ENCODE measurements around the gene ANKLE1. TPM values are rescaled to one million over a fixed set of nuclear protein-coding genes. Genes with fewer than 3 reads are reported as not detected.
"Not testable (repeated sequence)": the region's sequence is repeated elsewhere in the genome, so short reads cannot be mapped to it uniquely, and the experiment has no call there.

The ANKLE1 gene
- total and polyA plus RNA-seq, 2 experiments from 2014 or later: 0.31 to 0.54 TPM

DNA sequence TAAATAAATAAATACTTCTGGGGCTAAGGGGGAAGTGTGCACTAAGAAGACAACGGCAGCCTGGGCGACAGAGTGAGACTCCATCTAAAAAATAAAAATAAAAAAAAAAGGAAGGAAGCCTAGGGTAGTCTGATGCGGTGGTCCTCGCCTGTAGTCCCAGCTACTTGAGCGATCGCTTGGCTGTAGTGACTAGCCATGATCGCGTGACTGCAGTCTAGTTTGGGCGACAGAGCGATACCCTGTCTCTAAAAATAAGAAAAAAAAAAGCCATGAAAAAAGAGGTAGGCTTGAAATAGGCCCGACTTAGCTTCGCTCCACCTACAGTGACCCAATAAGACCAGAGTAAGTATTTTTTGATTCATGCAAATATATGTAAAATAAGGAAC, 15.1 kb upstream of the ANKLE1 start:
- Histone ChIP-seq H3K36me3 (ENCODE audit: low read depth) (0 out of 2 replicates have a peak, but pooled peaks cover 4% of the 10 kb centered on the region), H2AFZ (peak overlapping the region; percentile 65), H3K79me2 (ENCODE audit: insufficient read depth) (peaks cover 30% of the 10 kb centered on the region), H3K9me3 (ENCODE audit: low read depth) (no peaks in the 10 kb centered on the region), H3K27me3 (replicated peaks; ENCODE audit: insufficient read depth) (no peaks in the 10 kb centered on the region), H4K20me1 (ENCODE audit: insufficient read depth) (no peaks in the 10 kb centered on the region), H3K4me3 (no peak overlapping the region), H3K9me2 (ENCODE audit: insufficient read depth) (no peaks in the 10 kb centered on the region), H3K4me2 (ENCODE audit: unreplicated experiment) (no peak overlapping the region), H3K4me1 (ENCODE audit: insufficient read depth) (peaks cover 6% of the 10 kb centered on the region), H3K27ac (no peak overlapping the region), H3K9ac (no peak overlapping the region), H3F3A (ENCODE audit: insufficient read depth) (peaks cover 7% of the 10 kb centered on the region)
- TF ChIP-seq EZH2phosphoT487 (IDR thresholded peaks at IDR 0.05; ENCODE audit: insufficient read depth, low read depth) (no peak), EZH2 (IDR thresholded peaks at IDR 0.05; ENCODE audit: insufficient read depth, poor library complexity, severe bottlenecking) (no peak)
- in situ Hi-C loops (cut with MboI): no loop called here
- DNase-seq: no peak
- 75 to 76% methylated on average over 12 of the region's 12 CpGs for WGBS, 2 experiments (ENCODE audit: low coverage in 1 of 2, low lambda C conversion rate in 2 of 2, missing lambda C conversion rate in 2 of 2)

- 0 to 1% methylated on average over 27 of the region's 27 CpGs for WGBS, 2 experiments (ENCODE audit: low coverage in 1 of 2, low lambda C conversion rate in 2 of 2, missing lambda C conversion rate in 2 of 2)
- H3K4me3 ChIP-seq: peak within 1 kb of the TSS; percentile 96
- peaks cover 6% of the 10 kb centered on the region for H3K4me1 ChIP-seq (ENCODE audit: insufficient read depth)
- no peak for TF ChIP-seq EZH2 (IDR thresholded peaks at IDR 0.05; ENCODE audit: insufficient read depth, poor library complexity, severe bottlenecking)
- no peak for TF ChIP-seq EZH2phosphoT487 (IDR thresholded peaks at IDR 0.05; ENCODE audit: insufficient read depth, low read depth)
- in situ Hi-C loops (cut with MboI): no loop called here
- H3K27ac ChIP-seq: peak within 1 kb of the TSS; percentile 68
- H3K79me2 ChIP-seq (ENCODE audit: insufficient read depth): peaks cover 30% of the 10 kb centered on the region
- H2AFZ ChIP-seq: peak within 1 kb of the TSS; percentile 96
- peak within 1 kb of the TSS; percentile 88 for H3K9ac ChIP-seq
- H3K4me2 ChIP-seq (ENCODE audit: unreplicated experiment): peak within 1 kb of the TSS; percentile 97
- 0 out of 2 replicates have a peak, but pooled peaks cover 4% of the 10 kb centered on the region for H3K36me3 ChIP-seq (ENCODE audit: low read depth)
- DNase-seq: peak; percentile 98
- no peaks in the 10 kb centered on the region for H3K9me3 ChIP-seq (ENCODE audit: low read depth)
- H3F3A ChIP-seq (ENCODE audit: insufficient read depth): peaks cover 7% of the 10 kb centered on the region
- no peaks in the 10 kb centered on the region for H3K27me3 ChIP-seq (replicated peaks; ENCODE audit: insufficient read depth)
- H4K20me1 ChIP-seq (ENCODE audit: insufficient read depth): no peaks in the 10 kb centered on the region
- H3K9me2 ChIP-seq (ENCODE audit: insufficient read depth): no peaks in the 10 kb centered on the region
These were observed 14.5 kb upstream of the ANKLE1 start, which contains the start of gene BABAM1 for GRCh38 chr19:17266975-17267788. BABAM1 (plus strand) TSS chr19:17267443; CDS start chr19:17268807, 1,364 bp downstream.

DNA sequence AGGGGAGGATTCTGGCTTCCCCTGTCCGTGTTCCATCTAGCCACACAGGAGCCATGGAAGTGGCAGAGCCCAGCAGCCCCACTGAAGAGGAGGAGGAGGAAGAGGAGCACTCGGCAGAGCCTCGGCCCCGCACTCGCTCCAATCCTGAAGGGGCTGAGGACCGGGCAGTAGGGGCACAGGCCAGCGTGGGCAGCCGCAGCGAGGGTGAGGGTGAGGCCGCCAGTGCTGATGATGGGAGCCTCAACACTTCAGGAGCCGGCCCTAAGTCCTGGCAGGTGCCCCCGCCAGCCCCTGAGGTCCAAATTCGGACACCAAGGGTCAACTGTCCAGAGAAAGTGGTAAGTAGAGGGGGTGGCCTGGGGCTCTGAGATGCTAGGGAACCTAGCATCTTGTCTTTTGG, 12.9 kb upstream of the ANKLE1 start:
- peaks cover 6% of the 10 kb centered on the region for H3K4me1 ChIP-seq (ENCODE audit: insufficient read depth)
- in situ Hi-C loops (cut with MboI): no loop called here
- H3K36me3 ChIP-seq (ENCODE audit: low read depth): peaks cover 11% of the 10 kb centered on the region; the same call in 1 of the 2 replicates
- peak overlapping the region; percentile 68 for H3K27ac ChIP-seq
- peak overlapping the region; percentile 97 for H3K4me2 ChIP-seq (ENCODE audit: unreplicated experiment)
- no peak for DNase-seq
- WGBS, 2 experiments (ENCODE audit: low coverage in 1 of 2, low lambda C conversion rate in 2 of 2, missing lambda C conversion rate in 2 of 2): 88 to 90% methylated on average over 13 of the region's 13 CpGs
- no peaks in the 10 kb centered on the region for H3K9me3 ChIP-seq (ENCODE audit: low read depth)
- peaks cover 7% of the 10 kb centered on the region for H3F3A ChIP-seq (ENCODE audit: insufficient read depth)
- no peaks in the 10 kb centered on the region for H4K20me1 ChIP-seq (ENCODE audit: insufficient read depth)
- peak overlapping the region; percentile 88 for H3K9ac ChIP-seq
- H3K9me2 ChIP-seq (ENCODE audit: insufficient read depth): no peaks in the 10 kb centered on the region
- H3K27me3 ChIP-seq (replicated peaks; ENCODE audit: insufficient read depth): no peaks in the 10 kb centered on the region
- H2AFZ ChIP-seq: no peak overlapping the region
- TF ChIP-seq EZH2 (IDR thresholded peaks at IDR 0.05; ENCODE audit: insufficient read depth, poor library complexity, severe bottlenecking) (no peak), EZH2phosphoT487 (IDR thresholded peaks at IDR 0.05; ENCODE audit: insufficient read depth, low read depth) (no peak)
- H3K79me2 ChIP-seq (ENCODE audit: insufficient read depth): peaks cover 30% of the 10 kb centered on the region
- peak overlapping the region; percentile 96; the same call in 1 of the 2 replicates for H3K4me3 ChIP-seq

DNA sequence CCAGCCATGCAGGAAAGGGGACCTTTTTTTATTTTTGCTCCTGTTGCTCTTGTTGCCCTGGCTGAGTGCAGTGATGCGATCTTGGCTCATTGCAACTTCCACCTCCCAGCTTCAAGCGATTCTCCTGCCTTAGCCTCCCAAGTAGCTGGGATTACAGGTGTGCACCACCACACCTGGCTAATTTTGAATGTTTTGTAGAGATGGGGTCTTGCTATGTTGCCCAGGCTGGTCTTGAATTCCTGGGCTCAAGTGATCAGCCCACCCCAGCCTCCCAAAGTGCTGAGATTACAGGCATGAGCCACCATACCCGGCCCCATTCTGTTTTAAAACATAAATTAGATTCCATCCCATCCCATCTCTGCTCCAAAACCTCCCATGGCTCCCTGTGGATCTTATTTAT, 6.8 kb upstream of the ANKLE1 start:
- not testable (repeated sequence) for H3K4me1 ChIP-seq (ENCODE audit: insufficient read depth); H3K9me2 ChIP-seq (ENCODE audit: insufficient read depth); H3K9me3 ChIP-seq (ENCODE audit: low read depth); H3K27ac ChIP-seq; H3K4me2 ChIP-seq (ENCODE audit: unreplicated experiment); H3K4me3 ChIP-seq; H3K79me2 ChIP-seq (ENCODE audit: insufficient read depth); H3F3A ChIP-seq (ENCODE audit: insufficient read depth); H3K27me3 ChIP-seq (replicated peaks; ENCODE audit: insufficient read depth); H3K9ac ChIP-seq; DNase-seq; H2AFZ ChIP-seq; H4K20me1 ChIP-seq (ENCODE audit: insufficient read depth)
- in situ Hi-C loops (cut with MboI): loop anchor here (10.0 kb wide), 1 partner anchor 200 kb away; the partner anchor contains the start of genes HAUS8 and MYO9B
- 96 to 97% methylated on average over 3 of the region's 3 CpGs for WGBS, 2 experiments (ENCODE audit: low coverage in 1 of 2, low lambda C conversion rate in 2 of 2, missing lambda C conversion rate in 2 of 2)
- H3K36me3 ChIP-seq (ENCODE audit: low read depth): peaks cover 11% of the 10 kb centered on the region; the same call in 1 of the 2 replicates
